Measurements from ENCODE around the gene CITED1.
A peak's percentile ranks its signal among the peaks of the same experiment; 100 is the strongest.

Gene CITED1

DNA sequence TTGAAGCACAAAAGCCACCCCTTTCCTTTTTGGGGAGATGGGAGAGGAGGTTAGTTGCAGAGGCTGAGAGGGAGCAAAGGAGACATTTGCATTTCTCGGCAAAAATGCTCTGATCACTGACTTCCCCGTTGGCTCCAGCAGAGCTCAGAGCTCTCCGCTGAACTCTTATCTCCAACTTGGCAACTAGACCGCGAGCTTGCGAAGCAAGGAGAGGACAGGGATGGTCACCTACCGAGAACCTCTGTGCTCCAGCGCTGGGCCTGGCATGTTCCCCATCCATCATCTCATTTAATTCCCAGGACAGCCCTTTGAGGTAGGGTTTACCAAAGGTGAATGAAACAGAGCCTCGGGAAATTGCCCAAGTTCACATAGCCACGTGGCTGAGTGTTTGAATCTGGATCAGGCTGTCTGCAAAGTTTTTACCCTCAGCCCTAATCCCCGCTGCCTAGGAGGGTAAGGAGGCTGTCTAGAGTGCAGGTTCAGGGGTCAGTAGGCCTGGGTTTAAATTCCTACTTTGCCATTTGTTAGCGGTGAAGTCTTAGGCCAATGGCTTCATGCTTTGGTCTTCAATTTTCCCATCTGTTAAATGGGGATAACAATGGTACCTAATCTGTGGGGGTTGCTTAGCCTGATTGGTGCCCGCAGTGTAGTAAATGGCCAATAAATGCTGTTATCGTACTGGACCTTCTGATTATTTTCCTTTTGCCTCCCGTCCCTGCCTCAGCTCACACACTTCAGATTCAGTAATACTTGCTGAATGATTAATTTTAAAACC is 3.8 kb upstream of the CITED1 start:
- peak; percentile 18 for FAIRE-seq
- no peak for DNase-seq (ENCODE audit: extremely low spot score, insufficient read length, low read depth)

DNA sequence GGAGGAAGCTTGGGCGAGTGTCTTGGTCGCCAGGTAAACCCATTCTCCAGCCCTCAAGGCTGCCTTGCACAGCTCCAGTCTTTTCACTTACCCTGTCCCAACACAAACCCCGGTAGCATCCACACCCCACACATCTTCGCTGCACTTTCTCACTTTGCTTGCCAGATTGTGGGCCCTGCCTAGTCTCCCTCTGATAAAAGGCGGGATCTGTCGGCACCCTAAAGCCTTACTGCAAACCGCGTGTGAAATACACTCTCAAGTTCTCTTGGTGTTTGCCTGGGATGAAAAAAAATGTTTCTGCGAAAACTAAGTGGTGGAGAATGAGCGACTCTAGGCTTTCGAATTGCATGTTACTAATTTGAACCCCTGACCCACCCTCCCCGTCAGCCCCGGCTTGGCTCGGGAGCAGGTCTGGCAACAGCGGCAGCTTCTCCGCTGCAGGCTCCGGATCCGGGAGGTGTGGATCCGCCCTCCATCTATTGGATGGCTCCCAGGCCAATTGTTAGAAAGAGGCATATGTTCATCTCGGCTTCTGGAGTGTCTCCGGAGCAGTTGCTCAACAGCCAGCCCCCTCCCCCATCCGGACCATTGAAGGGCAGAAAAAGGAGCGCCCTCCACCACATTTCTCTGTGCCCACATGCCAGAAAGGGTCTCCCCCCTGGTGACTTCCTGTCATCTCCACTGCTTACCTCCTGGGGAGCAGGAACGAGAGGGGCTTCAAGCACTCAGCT is 3.0 kb upstream of the CITED1 start:
- no peak for DNase-seq (ENCODE audit: extremely low spot score, insufficient read length, low read depth)
- FAIRE-seq, result peak; percentile 66

DNA sequence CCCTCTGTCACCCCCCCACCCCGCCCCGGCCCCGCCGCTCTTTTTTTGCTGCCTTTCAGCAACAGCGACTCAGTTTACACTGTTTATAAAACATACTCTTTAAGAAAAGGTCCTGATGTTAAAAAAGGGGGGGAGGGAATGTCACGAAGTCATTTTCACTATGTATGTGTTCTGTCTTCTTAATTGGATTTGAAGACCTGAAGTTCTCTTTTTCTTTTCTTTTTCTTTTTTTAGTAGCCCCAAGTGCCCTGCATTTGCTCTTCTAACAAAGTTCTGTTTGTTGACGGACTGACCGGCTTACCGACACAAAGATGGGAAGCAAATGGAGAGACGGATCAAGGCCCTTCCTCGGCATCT is 2.5 kb upstream of the CITED1 start:
- no peak for FAIRE-seq
- DNase-seq (ENCODE audit: extremely low spot score, insufficient read length, low read depth), result no peak

DNA sequence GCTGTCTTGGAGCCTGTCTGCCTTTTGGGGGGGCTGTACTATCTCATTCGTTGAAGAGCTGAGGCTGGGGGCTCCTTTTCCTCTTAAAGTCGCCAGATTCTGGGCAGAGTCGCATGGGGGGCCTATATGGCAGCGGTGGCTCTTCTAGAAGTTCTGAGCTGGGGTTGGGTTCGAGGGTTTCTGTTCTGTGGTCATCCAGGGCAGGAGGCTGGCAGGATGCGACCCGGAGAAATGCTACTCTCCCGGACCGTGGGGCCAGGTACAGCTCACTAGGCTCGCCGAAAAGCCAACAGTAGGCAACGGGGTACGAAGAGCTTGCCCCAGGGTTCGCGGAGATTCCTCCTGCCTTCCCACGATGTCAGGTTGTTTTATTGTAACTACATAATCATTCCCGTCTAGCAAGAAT is 1.9 kb upstream of the CITED1 start:
- DNase-seq (ENCODE audit: extremely low spot score, insufficient read length, low read depth) (no peak), FAIRE-seq (no peak)

DNA sequence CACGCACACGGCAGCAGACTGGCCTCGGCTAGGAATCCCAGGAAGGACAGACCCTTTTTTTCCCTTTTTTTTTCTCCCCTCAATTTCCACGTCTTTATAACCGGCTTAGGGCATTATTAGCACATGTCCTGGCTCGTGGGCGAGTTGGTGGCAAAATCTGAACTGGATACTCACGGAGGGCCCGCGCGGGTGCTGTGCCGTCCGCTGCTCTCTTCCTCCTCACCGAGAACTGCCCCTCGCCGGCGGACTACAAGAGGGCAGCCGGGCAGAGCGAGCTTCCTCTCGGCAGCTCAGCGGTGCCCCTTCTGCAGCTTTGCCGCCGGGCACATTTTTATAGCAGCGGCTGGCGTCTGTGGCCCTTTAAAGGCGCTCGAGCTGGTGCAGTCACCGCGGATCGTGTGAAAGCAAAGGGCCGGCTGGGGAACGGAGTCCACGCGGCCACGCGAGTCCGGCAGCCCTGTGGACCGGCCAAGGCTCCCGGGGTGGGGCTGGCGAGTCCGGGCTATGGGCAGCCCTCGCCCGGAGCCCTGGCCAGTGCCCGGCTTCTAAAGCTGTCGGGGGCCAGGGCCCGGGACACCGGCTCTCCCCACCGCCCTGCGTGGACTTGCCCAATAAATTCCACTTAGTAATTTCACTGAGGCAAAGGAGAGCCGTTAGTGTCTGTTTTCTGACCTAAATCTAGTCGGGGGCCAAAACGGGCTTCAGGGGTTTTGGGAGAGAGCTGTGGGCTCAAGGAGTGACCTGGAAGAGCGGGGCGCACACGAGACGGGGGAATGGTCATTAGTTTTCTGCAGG is 1.3 kb upstream of the CITED1 start:
- FAIRE-seq, result peak; percentile 65
- peak; percentile 17 for DNase-seq (ENCODE audit: extremely low spot score, insufficient read length, low read depth)

DNA sequence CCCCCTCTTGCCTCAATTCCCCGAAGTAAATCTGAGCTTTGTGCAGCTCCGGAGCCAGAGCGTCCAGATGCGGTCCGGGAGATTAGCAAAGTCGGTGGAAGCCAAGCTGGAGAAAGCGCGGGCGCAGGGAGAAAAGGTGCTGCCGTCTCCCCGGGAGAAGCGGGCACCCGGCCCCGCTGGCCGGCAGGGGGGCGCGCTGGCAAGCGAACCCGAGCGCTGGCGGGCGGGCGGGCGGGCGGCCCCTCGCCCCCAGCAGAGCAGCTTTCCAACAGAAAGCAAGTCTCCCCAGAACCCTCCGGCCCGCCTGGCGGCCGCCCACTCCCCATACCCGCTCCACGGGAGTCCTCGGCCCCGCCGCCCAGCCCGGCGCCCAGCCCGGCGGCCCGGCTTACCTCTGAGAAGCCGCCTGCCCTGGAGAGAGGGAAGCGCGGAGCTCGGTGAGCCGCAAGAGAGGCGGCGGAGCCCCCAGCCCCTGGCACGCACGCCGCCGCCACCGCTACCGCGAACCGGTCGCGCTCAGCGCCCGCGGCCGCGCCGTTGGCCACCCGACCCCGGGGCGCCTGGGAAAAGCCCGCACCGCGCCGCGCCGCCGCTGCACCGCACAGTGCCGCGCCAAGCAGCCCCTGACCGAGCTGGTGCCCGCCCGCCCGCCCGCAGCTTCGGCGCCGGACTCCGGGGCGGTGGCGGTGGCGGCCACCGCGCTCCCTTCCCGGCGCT is 529 bp upstream of the CITED1 start:
- DNase-seq (ENCODE audit: extremely low spot score, insufficient read length, low read depth), result no peak
- no peak for FAIRE-seq

DNA sequence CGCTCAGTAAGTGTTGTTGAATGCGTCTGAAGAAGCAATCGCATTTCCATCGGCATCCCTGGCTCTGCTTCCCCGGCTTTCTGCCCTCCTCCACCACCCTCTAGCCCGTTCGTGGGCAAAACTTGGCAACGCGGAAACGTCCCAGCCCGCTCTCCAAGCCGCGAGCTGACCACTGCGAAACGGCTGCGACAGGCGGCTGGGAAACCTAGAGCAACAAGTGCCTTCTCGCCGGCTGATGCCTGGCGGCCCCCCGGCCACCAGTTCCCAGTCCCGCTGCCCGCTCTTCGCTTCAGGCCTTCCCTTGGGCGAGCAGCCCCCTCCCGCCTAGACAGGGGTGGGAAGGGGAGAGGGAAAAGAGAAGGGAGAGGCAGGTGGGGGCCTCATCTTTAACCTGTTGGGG is 837 bp downstream of the CITED1 start:
- DNase-seq (ENCODE audit: extremely low spot score, insufficient read length, low read depth) (no peak), FAIRE-seq (no peak)

DNA sequence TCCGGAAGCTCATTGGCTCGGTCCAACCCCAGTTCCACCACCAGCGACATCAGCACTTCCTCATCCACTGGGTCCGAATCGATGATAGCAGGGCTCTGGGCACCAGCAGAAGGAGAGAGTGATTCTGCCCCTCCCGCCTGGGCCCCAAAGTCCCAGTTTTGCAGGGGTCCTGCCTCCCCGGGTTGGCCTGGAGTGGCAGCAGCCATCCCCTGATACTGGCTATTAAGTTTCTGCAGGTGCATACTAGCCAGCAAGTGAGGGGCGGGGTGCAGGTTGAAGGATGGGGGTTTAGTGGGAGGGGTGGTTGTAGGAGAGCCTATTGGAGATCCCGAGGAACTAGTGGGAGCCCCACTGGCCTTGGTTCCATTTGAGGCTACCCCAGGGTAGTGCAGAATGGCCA is 3.9 kb downstream of the CITED1 start:
- DNase-seq (ENCODE audit: extremely low spot score, insufficient read length, low read depth) (no peak), FAIRE-seq (no peak)

DNA sequence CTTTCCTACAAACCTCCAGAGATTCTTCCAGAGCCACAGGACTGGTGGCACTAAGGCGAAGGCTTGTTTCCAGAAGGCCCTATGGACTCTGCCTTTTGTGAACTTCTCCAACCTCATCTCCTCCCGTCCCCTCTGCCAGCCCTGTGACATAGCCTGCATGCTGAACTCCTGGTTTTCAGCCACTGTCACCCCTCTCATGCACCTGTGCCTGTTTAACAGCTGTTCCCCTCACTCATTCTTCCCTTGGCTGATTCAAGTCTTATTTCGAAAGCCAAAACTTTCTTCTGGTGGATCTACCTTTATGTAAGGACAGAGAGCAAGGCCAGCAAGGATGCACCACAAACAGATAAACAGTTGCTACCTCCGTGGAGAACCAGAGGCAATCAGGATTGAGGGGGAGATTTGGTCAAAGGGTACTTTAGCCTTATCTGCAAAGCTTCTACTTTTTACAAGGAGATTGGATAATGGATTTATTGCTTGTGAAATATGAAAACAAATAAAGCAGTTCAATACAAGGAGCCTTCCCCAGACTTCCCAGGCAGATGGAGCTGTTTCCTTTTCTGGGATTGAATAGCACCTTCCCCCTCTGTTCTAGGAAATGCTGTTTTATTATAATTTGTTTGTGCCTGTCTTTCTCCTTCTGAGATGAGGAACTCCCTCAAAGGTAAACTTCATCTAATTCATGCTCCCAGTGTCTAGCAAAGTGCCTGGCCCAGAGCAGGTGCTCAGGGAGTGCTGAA is 5.7 kb downstream of the CITED1 start:
- FAIRE-seq, result no peak
- no peak for DNase-seq (ENCODE audit: extremely low spot score, insufficient read length, low read depth)

DNA sequence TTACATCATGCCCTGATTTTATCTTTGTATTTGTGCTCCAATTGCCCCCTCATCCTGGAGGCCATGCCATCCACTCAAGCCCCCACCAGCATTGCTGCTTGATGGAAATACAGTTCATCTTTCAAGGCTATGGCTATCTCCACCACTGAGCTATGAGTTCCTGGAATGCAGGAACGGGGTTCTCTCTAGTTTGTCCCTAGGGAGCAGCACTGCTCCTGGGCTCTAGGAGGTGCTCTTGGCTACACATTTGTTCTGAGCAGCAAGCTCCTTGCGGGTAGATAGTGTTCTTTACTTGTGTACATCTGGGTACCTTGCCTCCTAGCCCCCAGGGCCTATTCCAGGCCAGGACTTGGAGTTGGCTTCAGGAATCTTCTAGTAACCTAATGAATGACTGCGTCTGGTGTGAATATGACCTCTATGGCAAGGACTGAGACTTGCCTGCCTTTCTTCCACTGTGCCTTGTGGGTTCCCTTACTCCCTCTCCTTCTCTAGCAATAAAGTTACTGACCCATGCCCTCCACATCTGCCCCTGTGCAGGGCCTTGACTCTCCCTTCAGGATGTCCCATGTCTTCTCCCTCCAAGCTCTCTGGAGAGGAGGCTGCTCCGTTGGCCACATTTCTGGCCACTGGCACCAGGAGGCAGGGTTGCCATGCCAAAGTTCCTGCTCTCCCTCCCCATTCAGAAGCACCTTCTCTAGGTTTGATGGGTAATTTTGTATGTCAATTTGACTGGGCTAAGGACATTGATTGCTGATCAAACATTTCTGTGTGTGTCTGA is 7.6 kb downstream of the CITED1 start:
- no peak for DNase-seq (ENCODE audit: extremely low spot score, insufficient read length, low read depth)
- peak; percentile 67 for FAIRE-seq

DNA sequence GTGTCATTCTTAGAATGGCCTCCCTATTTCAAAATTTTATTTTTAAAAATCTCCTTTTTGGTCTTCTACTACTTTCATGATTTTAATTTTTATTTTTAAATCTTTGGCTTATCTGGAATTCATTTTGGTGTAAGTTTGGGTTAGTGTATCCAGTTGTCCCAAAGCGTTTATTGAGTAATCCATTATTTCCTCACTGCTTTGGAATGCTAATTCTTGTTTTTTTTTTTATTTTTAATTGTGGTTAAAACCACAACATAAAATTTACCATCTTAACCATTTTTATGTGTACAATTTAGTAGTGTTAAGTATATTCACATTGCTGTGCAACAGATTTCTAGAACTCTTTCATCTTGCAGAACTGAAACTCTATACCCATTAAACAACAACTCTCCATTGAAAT is 8.7 kb downstream of the CITED1 start:
- FAIRE-seq, result no peak

DNA sequence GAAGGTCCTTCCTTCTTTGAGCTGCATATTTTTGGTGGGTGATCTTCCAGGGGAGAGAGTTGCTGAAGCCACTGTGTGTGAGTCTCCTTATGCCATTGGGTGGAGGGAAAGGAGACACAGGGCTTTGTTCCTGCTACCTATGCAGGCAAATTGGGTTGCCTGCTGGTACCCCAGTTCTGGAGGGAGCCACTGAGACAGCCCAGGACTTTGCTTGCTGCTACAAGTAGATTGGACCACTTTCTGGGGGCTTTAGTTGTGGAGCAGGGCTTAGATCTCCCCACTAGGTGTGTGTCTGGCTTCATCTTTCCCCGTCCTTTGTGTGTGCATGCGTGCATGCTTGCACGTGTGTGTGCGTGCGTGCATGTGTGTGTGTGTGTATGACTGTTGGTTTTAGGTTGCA is 10.0 kb downstream of the CITED1 start:
- FAIRE-seq (no peak), DNase-seq (ENCODE audit: extremely low spot score, insufficient read length, low read depth) (no peak)

More for the DNA sequence above, 8.7 kb downstream of the CITED1 start:
- DNase-seq (ENCODE audit: extremely low spot score, insufficient read length, low read depth), result no peak

DNA sequence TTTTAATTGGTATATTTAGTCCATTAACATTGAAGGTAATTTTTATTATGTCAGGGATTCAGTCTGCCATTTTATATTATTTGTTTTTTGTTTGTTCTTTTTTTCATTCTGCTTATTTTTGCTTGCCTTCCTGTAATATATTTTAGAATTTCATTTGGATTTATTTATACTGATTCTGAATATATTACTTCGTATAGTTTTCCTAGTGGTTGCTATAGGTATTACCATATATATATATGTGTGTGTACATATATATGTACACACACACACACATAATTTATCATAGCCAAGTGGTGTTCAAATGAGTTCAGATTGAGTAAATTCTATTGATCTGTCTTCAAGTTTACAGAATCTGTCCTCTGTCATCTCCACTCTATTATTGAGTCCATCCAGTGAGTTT is 11.2 kb downstream of the CITED1 start:
- DNase-seq (ENCODE audit: extremely low spot score, insufficient read length, low read depth) (no peak), FAIRE-seq (no peak)

DNA sequence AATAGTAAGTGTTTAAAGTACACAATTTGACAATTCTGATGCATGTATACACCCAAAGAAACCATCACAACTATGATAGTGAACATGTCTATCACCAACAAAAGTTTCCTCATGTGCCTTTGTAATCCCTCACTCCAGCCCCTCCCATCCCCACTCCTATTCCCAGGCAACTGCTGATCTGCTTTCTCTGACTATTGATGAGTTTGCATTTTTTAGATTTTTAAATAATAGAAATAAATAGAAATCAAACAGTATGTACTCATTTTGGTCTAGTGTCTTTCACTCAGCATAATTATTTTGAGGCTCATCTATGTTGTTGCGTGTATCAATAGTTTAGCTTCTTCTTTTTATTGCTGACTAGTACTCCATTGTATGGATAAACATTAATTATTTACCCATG is 23.4 kb downstream of the CITED1 start:
- FAIRE-seq (no peak), DNase-seq (ENCODE audit: extremely low spot score, insufficient read length, low read depth) (no peak)

DNA sequence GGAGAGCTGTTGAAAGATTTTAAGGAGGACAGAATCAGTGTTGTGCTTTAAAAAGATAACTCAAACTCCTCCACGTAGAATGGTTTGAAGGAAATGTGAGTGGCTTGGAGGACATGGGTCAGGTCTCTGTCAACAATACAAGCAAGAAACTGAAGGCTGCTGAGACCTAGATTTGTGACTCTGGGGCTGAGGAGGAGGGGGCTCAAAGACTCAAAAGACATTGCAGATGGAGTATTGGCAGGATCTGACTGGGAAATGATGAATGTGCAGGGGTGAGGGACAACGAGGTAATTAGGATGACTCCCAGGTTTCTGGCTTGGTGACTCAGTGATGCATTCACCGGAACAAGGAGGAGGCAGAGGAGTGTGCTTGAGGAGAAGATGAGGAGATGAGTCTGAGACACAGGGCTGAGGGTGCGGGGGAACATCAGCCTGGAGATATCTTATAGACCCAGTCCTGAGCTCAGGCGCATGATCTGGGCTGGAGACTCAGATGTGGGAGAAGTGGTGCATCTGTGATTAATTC is 25.3 kb downstream of the CITED1 start:
- FAIRE-seq, result no peak
- DNase-seq (ENCODE audit: extremely low spot score, insufficient read length, low read depth), result no peak

DNA sequence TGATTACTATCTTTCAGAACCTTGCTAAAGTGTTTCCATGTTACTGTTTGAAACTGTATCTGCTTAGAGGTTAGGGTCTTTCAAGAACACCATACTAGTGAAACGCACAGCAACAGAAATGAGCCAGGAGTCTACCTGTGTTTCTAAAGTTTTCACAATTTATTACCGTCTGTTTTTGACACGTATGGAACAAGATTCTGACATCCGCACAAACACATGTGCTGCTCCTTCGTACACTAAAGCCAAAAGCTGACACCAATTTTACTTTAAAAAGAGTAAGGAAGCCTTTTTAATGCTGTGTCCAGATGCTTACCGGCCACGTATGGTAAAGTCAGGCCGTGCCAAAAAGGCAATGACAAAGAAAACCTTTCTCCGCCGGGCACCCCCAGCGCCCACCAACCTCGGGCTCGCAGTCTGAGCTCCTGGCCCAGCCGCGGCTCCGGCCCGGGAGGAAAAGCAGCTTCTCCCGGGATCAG is 29.2 kb downstream of the CITED1 start:
- DNase-seq (ENCODE audit: extremely low spot score, insufficient read length, low read depth) (no peak), FAIRE-seq (no peak)

DNA sequence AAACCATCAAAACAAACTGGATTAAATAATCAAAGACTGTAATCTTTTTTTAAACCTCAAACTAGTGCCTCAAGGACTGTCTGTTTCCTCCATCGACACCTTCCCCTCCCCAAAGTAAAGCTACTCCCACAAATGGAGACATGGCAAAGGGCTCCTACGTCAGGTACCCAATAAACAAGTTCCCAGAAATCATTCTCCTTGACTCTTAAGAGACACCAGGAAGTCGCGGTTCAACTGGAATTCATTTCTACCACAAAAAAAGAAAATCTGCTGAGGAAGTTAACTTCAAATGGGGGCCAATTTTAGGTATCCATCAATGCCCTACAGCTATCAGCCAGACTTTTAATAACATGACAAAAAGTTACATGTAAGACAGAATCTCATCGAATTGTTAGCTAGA is 31.2 kb downstream of the CITED1 start:
- FAIRE-seq (no peak), DNase-seq (ENCODE audit: extremely low spot score, insufficient read length, low read depth) (no peak)

DNA sequence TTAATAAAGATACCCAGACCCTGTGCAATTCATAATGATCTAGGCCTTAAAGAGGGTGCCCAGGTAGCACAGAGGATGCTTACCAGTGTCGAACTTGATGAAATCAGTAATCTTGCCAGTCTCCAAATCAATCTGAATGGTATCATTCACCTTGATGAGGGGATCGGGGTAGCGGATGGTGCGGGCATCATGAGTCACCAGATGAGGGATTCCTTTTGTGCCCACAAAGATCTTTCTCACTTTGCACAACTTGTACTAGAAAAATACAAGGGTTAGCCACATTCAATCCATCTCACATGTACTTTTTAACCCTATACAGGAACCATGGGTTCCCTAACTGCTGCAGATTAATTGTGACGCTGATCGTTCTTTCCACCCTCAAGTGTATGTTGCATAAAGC is 32.0 kb downstream of the CITED1 start:
- FAIRE-seq, result no peak
- no peak for DNase-seq (ENCODE audit: extremely low spot score, insufficient read length, low read depth)

DNA sequence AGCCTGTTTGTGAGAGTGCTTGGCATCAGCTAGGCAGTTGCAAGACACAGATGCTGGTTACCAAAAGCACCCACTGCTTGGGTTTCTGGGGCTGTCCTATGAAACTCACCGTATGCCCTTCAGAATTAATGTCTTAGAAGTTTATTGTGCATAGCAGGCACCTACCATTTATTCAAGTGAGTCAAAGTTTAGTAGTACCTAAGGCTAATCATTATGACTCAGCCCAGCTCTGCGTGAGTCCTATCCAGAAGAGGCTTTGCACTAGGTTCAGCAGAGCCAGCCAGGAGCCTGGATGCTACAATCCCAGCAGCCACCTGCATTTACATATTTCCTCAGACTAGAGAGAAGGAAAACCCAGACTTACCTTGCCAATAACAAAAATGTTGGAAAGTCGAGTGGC is 32.8 kb downstream of the CITED1 start:
- no peak for FAIRE-seq

More for the DNA sequence above, 32.8 kb downstream of the CITED1 start:
- DNase-seq (ENCODE audit: extremely low spot score, insufficient read length, low read depth), result no peak

Measured in GM18507 (cell line).